A549 treated with AZD9567 at 1 μM for 4 hours (cell line): ENCODE measurements around the gene TSPYL4. TPM values are rescaled to one million over a fixed set of nuclear protein-coding genes. Genes with fewer than 3 reads are reported as not detected.

Experiments
- total RNA-seq: library from RNA; stranded (reverse); fragments of 200-300 nt; extraction: Qiagen RNA extraction; gene quantifications from 5 replicates; pipeline ENCODE4 v1.2.3, GENCODE V29; 2022; ENCODE audit not compliant: insufficient read depth

TSPYL4 gene
- 1.2 to 3.2 TPM (median 2.9 TPM) in 5 replicates for total RNA-seq

DNA sequence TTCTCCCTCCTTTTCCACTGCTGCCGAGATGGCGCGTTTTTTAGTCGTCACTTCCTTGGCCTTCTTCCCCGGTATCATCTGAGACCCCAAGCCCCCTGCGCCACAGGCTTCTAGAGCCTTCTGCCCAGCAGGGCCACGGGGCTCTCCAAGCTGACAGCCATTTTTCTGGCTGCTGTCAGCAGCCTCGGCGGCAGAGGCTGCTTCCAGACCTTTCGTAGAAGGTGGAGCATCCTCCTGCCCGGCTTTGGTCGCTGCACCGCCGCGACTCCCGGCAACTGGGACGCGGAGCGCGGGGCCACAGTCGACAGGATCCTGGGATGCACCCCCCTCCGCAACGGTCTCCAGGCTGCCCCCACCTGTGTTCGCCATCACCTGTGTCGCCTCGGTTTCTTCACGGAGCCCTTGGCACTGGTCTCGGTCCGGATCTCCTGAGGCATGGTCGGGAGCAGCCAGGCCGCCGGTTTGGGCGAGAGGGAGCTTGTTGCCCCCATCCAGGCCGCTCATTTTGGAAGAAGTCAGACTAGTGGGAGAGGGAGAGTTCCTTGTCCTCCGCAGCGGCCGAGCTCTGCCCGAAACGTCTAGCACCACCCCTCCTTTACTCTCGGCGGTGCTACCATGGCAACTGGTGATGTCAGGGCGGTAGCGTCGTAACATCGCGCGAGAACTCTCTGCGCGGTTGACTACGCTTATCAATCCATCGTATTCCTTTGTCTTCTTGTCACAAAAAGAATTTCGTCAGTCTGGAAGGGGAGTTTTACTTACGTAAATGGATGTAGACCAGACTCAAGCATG is at the start of gene TSPYL4:
Gene TSPYL4, minus strand, starts transcription at position 571 of the 792 bp plus-strand sequence. Its CDS starts 67 bp downstream, at position 504.

DNA sequence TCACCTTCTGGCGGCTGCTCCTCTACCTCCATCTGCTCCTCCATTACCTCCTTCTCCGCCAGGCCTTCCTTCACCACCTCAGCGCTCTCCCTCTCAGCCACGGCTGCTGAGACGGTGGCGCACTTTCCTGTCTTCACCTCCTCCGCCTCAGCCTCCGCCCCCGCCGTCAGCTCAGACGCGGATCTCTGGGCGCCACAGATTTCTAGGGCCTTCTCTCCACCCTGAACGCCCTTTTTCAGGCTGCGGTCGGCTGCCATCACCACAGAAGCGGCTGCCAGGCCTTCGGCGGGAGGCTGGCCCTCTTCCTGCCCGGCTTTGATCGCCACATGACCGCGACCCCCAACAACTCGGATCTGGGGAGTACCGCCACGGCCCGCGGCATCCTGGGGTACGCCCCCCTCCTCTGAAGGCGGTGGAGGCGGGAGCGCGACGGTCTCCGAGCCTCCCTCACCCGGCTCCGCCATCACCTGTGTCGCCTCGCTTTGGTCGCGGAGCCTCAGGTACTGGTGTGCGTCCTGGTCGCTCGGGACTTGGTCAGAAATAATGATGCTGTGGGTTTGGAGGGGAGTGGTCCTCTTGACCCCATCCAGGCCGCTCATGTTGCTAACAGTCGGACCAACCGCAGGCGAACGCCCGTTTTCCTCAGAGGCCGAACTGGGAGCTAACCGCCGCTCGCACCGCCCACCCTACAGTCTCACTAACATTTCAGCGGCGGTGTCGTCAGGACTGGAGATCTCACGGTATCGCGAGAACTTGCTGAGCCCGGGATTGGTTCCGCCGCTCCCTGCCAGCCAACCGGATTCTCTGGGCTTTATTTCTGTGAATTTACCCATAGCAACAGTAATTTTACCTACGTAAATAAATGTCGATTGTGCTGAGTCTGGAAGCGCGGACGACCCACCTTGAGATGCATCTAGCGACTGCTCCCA is 25.6 kb upstream of the TSPYL4 start, which contains the start of gene TSPYL1:
Gene TSPYL1, minus strand, starts transcription at position 699 of the 929 bp plus-strand sequence. Its CDS starts 100 bp downstream, at position 599.

Other genes with a start within 250 kb of the TSPYL4 start
- gene FRK, start 193.2 kb downstream of the TSPYL4 start, total RNA-seq, result 0.70 to 1.0 TPM (median 0.96 TPM) in 5 replicates
- gene NT5DC1, start 153.2 kb downstream of the TSPYL4 start, total RNA-seq, result 28.2 to 51.8 TPM (median 30.9 TPM) in 5 replicates
- gene COL10A1, start 127.9 kb downstream of the TSPYL4 start, total RNA-seq, result 0.02 TPM in 1 of 5 replicates, not detected in the others
- 26.3 to 29.5 TPM (median 28.8 TPM) in 5 replicates for gene TSPYL1, start 25.9 kb upstream of the TSPYL4 start, total RNA-seq
- gene DSE, start 116.9 kb upstream of the TSPYL4 start, total RNA-seq, result 12.0 to 17.0 TPM (median 13.7 TPM) in 5 replicates
- 0.29 TPM in 1 of 5 replicates, not detected in the others for gene CALHM6, start 207.3 kb upstream of the TSPYL4 start, total RNA-seq